Liver (tissue), 9 donors: ENCODE data around the gene MELTF. TPM values are rescaled to one million over a fixed set of nuclear protein-coding genes. Genes with fewer than 3 reads are reported as not detected.

ENCODE experiments used
- DNase-seq: peaks from one replicate; pipeline ENCODE4 v3.0.0-alpha.2; 2017; ENCODE audit warnings: low spot score
- H3K27ac ChIP-seq, 2 donors: one replicate each; pipeline ENCODE4 v1.7.0; 2013; ENCODE audit warnings: inconsistent platforms in 2 of 2, low read length in 2 of 2, control low read depth in 1 of 2, low read depth in 1 of 2, mild to moderate bottlenecking in 1 of 2
- H3K27me3 ChIP-seq, 4 donors: one replicate each; pipeline versions ENCODE4 v1.6.1 to v1.7.0; 2013; ENCODE audit warnings: low read length in 3 of 4, inconsistent platforms in 1 of 4, mild to moderate bottlenecking in 1 of 4, moderate library complexity in 1 of 4; ENCODE audit not compliant: control insufficient read depth in 4 of 4, insufficient read depth in 4 of 4
- H3K36me3 ChIP-seq, 4 donors: one replicate each; pipeline versions ENCODE4 v1.6.1 to v1.7.0; 2013; ENCODE audit warnings: low read length in 3 of 4, mild to moderate bottlenecking in 3 of 4, low read depth in 1 of 4, moderate library complexity in 1 of 4; ENCODE audit not compliant: control insufficient read depth in 4 of 4, insufficient read depth in 3 of 4
- H3K4me1 ChIP-seq, 4 donors: one replicate each; pipeline versions ENCODE4 v1.6.1 to v1.7.0; 2013; ENCODE audit warnings: low read length in 3 of 4, mild to moderate bottlenecking in 3 of 4, moderate library complexity in 1 of 4; ENCODE audit not compliant: control insufficient read depth in 4 of 4, insufficient read depth in 4 of 4
- H3K4me3 ChIP-seq, 3 donors: one replicate each; pipeline versions ENCODE4 v1.6.1 to v1.7.0; 2013; ENCODE audit warnings: low read length in 3 of 3, control low read depth in 1 of 3, low read depth in 1 of 3, mild to moderate bottlenecking in 1 of 3
- H3K9ac ChIP-seq, 2 donors: one replicate each; pipeline ENCODE4 v1.7.0; 2013; ENCODE audit warnings: low read length in 2 of 2, mild to moderate bottlenecking in 2 of 2, moderate library complexity in 2 of 2, control low read depth in 1 of 2, low read depth in 1 of 2
- H3K9me3 ChIP-seq, 4 donors: one replicate each; pipeline versions ENCODE4 v1.6.1 to v1.7.0; 2013; ENCODE audit warnings: low read length in 3 of 4; ENCODE audit not compliant: control insufficient read depth in 4 of 4
- FOXA1 ChIP-seq: IDR thresholded peaks from 2 replicates; pipeline ENCODE4 v1.6.1; 2016; ENCODE audit warnings: antibody characterized with exemption
- FOXA2 ChIP-seq: IDR thresholded peaks from 2 replicates; pipeline ENCODE4 v1.6.1; 2016; ENCODE audit warnings: antibody characterized with exemption
- GABPA ChIP-seq, 2 donors: IDR thresholded peaks in 1 of 2; conservative IDR thresholded peaks in 1 of 2; 2 replicates each; pipeline ENCODE4 v1.6.1; 2016; ENCODE audit warnings: antibody characterized with exemption in 2 of 2, mild to moderate bottlenecking in 1 of 2, moderate library complexity in 1 of 2
- HNF4G ChIP-seq: IDR thresholded peaks from 2 replicates; pipeline ENCODE4 v1.6.1; 2016; ENCODE audit warnings: antibody characterized with exemption
- RAD21 ChIP-seq, 2 donors: IDR thresholded peaks; 2 replicates each; pipeline ENCODE4 v1.6.1; 2016; ENCODE audit warnings: antibody characterized with exemption in 2 of 2, mild to moderate bottlenecking in 2 of 2
- SP1 ChIP-seq: IDR thresholded peaks from 2 replicates; pipeline ENCODE4 v1.6.1; 2018; ENCODE audit warnings: antibody characterized with exemption, mild to moderate bottlenecking
- TAF1 ChIP-seq: conservative IDR thresholded peaks from 2 replicates; pipeline ENCODE4 v1.6.1; 2016; ENCODE audit warnings: antibody characterized with exemption, mild to moderate bottlenecking
- WGBS: extraction: QIAGEN DNeasy Blood & Tissue Kit; methylation state at CpG from one replicate; pipeline ENCODE4 v1.1.7; 2013; 5-methylcytosine and 5-hydroxymethylcytosine counted together
- polyA plus RNA-seq, 2 donors: library from polyadenylated mRNA; stranded (reverse) in 1 of 2; unstranded in 1 of 2; fragments of 200-250 nt in 1 of 2; fragments of >200 nt in 1 of 2; fragmentation: Nextera tagmentation in 1 of 2; extraction: Ambion mirVana in 1 of 2; gene quantifications; one replicate each; pipeline versions ENCODE4 v1.2.1 to v1.2.3, GENCODE V29; 2013 to 2015
- total RNA-seq, 2 donors: library from RNA; depleted of rRNA; stranded (reverse); fragments of >200 nt; gene quantifications; one replicate each; pipeline ENCODE4 v1.2.3, GENCODE V29; 2014
- TF ChIP-seq, protein P1 (sequence below): IDR thresholded peaks from 2 replicates; pipeline ENCODE4 v1.6.1; 2016; ENCODE audit warnings: antibody characterized with exemption
- TF ChIP-seq, protein P2 (sequence below): IDR thresholded peaks from 2 replicates; pipeline ENCODE4 v1.6.1; 2016; ENCODE audit warnings: antibody characterized with exemption, mild to moderate bottlenecking
- TF ChIP-seq, protein P3 (sequence below): fragments of 150-350 bp; IDR thresholded peaks from 2 replicates; pipeline ENCODE4 v1.5.1; 2017; ENCODE audit warnings: improper control_type of control experiment, low read depth, low read length; ENCODE audit not compliant: missing input control
- TF ChIP-seq, protein P4 (sequence below): IDR thresholded peaks from 2 replicates; pipeline ENCODE4 v1.6.1; 2016; ENCODE audit warnings: antibody characterized with exemption
- donor health status: healthy.
- donor health status: healthy.
- donor health status: healthy.
- donor health status: healthy.
- donor health status: healthy.

MELTF gene
- total and polyA plus RNA-seq, 4 donors: 0.14 to 1.2 (median 1.0) TPM

DNA sequence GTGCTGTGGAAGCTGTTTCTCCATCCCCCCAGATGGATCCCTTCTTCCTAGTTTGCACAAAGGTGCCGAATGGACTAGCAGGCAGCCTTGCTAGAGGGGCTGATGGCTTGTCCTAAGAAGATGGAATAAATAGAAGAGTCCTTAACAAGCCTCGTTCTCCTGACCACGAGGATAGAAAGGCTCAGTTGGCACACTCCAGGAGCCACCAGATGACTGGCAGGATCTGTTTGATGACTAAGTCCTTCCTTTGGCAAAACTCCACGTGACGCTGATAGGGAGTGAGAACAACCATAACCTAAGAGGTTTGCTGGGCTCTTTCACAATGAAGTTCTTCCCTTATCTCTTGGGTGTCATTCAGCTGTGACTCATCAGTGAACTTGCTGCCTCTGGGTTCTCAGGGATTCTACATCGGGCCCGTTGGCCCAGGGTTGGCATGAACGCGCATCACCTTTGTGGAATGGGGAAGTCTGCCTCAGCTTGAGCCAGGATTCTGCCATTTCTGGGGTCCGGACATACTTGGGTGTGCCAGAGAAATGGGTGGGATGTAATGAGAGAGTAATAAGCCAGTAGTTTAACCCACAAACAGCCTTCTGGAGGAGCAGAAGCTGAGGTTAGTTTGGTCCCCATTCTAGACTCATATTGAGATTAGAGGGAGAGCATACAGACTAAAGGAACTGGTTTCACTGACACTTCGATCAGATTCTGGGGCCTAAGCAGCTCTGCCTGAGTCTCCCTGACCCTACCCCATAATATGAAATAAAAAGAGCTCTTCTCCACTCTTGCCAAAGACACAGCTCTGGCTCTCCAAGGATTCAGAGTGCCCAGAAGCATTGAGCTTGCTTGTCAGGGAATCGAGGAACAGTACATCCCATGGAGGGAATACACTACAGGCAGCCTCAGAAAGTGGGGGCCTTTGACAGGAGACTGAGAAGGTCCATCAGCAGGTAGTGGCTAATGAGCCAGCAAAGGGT lies 2.0 kb upstream of the MELTF start (continued):
- TF ChIP-seq, protein P1, sequence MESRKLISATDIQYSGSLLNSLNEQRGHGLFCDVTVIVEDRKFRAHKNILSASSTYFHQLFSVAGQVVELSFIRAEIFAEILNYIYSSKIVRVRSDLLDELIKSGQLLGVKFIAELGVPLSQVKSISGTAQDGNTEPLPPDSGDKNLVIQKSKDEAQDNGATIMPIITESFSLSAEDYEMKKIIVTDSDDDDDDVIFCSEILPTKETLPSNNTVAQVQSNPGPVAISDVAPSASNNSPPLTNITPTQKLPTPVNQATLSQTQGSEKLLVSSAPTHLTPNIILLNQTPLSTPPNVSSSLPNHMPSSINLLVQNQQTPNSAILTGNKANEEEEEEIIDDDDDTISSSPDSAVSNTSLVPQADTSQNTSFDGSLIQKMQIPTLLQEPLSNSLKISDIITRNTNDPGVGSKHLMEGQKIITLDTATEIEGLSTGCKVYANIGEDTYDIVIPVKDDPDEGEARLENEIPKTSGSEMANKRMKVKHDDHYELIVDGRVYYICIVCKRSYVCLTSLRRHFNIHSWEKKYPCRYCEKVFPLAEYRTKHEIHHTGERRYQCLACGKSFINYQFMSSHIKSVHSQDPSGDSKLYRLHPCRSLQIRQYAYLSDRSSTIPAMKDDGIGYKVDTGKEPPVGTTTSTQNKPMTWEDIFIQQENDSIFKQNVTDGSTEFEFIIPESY: no peak
- TF ChIP-seq SP1 (no peak), FOXA2 (peak; percentile 62), HNF4G (no peak)

DNA sequence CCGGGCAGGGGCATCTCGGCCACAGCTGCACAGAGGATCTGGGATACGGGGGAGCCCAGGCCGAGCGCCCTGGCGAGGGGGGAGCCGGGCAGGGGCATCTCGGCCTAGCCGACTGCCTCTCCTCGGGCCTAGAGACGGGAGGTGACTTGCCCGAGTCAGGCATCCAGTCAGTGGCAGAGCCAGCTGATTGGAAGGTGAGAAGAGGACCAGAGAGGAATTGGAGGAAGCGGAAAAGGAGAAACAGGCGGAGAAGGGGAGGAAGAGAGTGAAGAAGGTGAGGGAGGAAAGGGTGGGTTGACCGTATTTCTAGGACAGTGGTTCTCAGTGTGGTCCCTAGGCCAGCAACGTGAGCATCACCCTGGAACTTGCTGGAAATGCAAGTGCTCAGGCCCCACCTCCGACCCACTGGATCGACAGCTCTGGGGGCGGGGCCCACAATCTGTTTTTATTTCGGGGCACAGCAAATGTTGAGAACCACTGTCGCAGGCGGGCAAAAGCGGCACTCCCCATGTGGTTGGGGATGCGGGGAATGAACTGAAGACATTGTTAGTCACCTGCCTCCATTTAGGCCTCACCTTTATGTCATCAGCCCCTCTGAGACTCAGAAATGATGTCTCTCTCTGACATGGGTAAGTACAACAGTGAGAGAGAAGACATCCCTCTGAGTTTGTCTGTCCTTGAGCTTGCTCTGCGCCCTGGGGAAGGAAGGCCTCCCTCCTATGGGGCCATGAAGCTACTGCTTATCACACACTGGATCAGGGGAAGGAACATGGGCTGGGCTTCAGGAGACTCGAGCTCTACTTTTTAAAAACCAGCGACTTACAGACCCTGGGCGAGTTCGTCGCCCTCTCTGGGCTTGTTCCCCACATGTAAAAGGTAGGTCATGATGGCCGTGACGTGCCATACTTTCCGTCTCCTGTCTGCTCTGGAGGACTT lies 1.0 kb upstream of the MELTF start:
- Histone ChIP-seq H3K27ac (no peak overlapping the region), H3K27me3 (no peaks in the 10 kb centered on the region), H3K36me3 (no peaks in the 10 kb centered on the region), H3K9me3 (no peaks in the 10 kb centered on the region), H3K4me1 (peaks cover 0 to 10% (median 6%) of the 10 kb centered on the region in 4 donors), H3K4me3 (no peak overlapping the region), H3K9ac (no peak overlapping the region)
- 86% methylated on average over 31 of the region's 33 CpGs for WGBS
- no peak for TF ChIP-seq TAF1
- TF ChIP-seq FOXA2: no peak
- TF ChIP-seq, protein P2, sequence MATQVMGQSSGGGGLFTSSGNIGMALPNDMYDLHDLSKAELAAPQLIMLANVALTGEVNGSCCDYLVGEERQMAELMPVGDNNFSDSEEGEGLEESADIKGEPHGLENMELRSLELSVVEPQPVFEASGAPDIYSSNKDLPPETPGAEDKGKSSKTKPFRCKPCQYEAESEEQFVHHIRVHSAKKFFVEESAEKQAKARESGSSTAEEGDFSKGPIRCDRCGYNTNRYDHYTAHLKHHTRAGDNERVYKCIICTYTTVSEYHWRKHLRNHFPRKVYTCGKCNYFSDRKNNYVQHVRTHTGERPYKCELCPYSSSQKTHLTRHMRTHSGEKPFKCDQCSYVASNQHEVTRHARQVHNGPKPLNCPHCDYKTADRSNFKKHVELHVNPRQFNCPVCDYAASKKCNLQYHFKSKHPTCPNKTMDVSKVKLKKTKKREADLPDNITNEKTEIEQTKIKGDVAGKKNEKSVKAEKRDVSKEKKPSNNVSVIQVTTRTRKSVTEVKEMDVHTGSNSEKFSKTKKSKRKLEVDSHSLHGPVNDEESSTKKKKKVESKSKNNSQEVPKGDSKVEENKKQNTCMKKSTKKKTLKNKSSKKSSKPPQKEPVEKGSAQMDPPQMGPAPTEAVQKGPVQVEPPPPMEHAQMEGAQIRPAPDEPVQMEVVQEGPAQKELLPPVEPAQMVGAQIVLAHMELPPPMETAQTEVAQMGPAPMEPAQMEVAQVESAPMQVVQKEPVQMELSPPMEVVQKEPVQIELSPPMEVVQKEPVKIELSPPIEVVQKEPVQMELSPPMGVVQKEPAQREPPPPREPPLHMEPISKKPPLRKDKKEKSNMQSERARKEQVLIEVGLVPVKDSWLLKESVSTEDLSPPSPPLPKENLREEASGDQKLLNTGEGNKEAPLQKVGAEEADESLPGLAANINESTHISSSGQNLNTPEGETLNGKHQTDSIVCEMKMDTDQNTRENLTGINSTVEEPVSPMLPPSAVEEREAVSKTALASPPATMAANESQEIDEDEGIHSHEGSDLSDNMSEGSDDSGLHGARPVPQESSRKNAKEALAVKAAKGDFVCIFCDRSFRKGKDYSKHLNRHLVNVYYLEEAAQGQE: no peak
- no peak for DNase-seq

DNA sequence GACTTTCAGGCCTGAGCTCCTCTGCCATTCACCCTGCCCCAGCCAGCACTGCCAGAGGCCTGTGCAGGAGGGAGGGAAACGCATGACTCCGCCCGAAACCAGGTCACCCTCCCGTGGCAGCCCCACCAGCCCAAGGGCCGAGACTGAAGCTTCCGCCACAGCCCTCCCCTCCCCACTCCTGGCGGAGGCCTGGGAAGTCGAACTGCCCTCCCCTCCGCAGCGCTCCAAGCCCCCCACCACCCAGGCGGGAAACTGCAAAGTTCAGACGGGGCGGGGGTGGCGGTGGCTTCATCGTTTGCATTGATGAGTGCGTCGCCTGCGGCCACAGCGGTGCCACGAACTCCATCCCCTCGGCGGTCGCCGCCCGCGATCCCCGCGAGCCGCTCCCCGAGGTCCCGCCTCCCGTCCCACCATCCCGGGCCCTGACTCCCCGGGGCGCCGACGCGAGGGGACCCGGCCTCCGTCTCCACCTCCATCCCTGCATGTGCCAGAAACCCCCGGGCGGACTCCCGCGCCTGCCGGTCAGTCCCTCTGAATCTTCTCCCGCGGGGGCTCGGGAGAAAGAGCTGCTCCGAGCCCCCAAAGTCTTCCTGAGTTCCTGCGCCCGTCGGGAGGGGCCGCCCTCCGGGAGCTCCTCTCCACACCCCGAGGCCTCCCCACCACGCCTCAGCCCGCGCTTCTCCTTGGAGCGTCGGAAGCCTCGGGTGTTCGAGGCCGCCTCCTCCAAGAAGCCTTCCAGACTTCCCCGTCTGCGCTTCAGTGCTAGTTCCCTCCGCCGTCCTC lies 698 bp downstream of the MELTF start:
- Histone ChIP-seq H3K4me1 (peaks cover 0 to 10% (median 6%) of the 10 kb centered on the region in 4 donors), H3K4me3 (peak overlapping the region in 2 of 3 donors; percentile 27 to 53), H3K27ac (no peak overlapping the region), H3K9ac (peak overlapping the region in 1 of 2 donors; percentile 27), H3K9me3 (no peaks in the 10 kb centered on the region), H3K36me3 (no peaks in the 10 kb centered on the region), H3K27me3 (no peaks in the 10 kb centered on the region)
- peak; percentile 33 for DNase-seq
- WGBS: 12% methylated on average over 67 of the region's 67 CpGs
- TF ChIP-seq, protein P2: no peak
- TF ChIP-seq HNF4G: no peak
- TF ChIP-seq GABPA (IDR thresholded peaks at IDR 0.05 in 1 of 2, conservative IDR thresholded peaks at IDR 0.05 in 1 of 2): no peak
- no peak for TF ChIP-seq FOXA2
- TF ChIP-seq, protein P3, sequence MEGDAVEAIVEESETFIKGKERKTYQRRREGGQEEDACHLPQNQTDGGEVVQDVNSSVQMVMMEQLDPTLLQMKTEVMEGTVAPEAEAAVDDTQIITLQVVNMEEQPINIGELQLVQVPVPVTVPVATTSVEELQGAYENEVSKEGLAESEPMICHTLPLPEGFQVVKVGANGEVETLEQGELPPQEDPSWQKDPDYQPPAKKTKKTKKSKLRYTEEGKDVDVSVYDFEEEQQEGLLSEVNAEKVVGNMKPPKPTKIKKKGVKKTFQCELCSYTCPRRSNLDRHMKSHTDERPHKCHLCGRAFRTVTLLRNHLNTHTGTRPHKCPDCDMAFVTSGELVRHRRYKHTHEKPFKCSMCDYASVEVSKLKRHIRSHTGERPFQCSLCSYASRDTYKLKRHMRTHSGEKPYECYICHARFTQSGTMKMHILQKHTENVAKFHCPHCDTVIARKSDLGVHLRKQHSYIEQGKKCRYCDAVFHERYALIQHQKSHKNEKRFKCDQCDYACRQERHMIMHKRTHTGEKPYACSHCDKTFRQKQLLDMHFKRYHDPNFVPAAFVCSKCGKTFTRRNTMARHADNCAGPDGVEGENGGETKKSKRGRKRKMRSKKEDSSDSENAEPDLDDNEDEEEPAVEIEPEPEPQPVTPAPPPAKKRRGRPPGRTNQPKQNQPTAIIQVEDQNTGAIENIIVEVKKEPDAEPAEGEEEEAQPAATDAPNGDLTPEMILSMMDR: no peak
- TF ChIP-seq, protein P4, sequence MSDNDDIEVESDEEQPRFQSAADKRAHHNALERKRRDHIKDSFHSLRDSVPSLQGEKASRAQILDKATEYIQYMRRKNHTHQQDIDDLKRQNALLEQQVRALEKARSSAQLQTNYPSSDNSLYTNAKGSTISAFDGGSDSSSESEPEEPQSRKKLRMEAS: no peak
- TF ChIP-seq RAD21 (IDR thresholded peaks at IDR 0.05): no peak
- TF ChIP-seq TAF1: no peak
- no peak for TF ChIP-seq SP1
- TF ChIP-seq FOXA1: no peak
